HepG2 (cell line): ENCODE data around the gene PIP5KL1. TPM values are rescaled to one million over a fixed set of nuclear protein-coding genes. Genes with fewer than 3 reads are reported as not detected.

Source experiments
- AGO1 ChIP-seq: fragments of 200-400 bp; formaldehyde crosslinking; IDR thresholded peaks from 2 replicates; pipeline ENCODE4 v1.6.1; 2017; ENCODE audit warnings: mild to moderate bottlenecking, low read depth, low read length, moderate library complexity; ENCODE audit not compliant: poor library complexity, severe bottlenecking
- BHLHE40 ChIP-seq: IDR thresholded peaks from 2 replicates; pipeline ENCODE4 v1.6.1; 2011; ENCODE audit warnings: low read length, improper control_type of control experiment
- CBFB ChIP-seq: sonication (generic); formaldehyde crosslinking; IDR thresholded peaks from 2 replicates; pipeline ENCODE4 v1.4.0; 2020; ENCODE audit warnings: missing genetic modification reagents
- CENPT ChIP-seq: sonication (generic); formaldehyde crosslinking; IDR thresholded peaks from 2 replicates; pipeline ENCODE4 v1.8.0; 2022; ENCODE audit warnings: low read depth, mild to moderate bottlenecking, moderate library complexity, missing genetic modification reagents
- GABPB1 ChIP-seq: IDR thresholded peaks from 2 replicates; pipeline ENCODE4 v1.6.1; 2016; ENCODE audit warnings: mild to moderate bottlenecking, missing genetic modification reagents, moderate library complexity, missing compliant biosample characterization
- HDAC6 ChIP-seq: fragments of 200-600 bp; sonication (generic); IDR thresholded peaks from 2 replicates; pipeline ENCODE4 v1.7.0; 2017; ENCODE audit warnings: mild to moderate bottlenecking, antibody characterized with exemption, low read length, low read depth
- HES4 ChIP-seq: sonication (generic); formaldehyde crosslinking; IDR thresholded peaks from 2 replicates; pipeline ENCODE4 v1.9.0; 2021; ENCODE audit warnings: mild to moderate bottlenecking, missing genetic modification reagents, borderline replicate concordance
- HNRNPUL1 ChIP-seq: fragments of 200-400 bp; formaldehyde crosslinking; IDR thresholded peaks from 2 replicates; pipeline ENCODE4 v1.6.1; 2017; ENCODE audit warnings: low read depth, mild to moderate bottlenecking, low read length, moderate library complexity
- KDM1A ChIP-seq: IDR thresholded peaks from 2 replicates; pipeline ENCODE4 v1.6.1; 2016; ENCODE audit warnings: missing compliant biosample characterization
- MYC ChIP-seq: sonication (generic); formaldehyde crosslinking; IDR thresholded peaks from 2 replicates; pipeline ENCODE4 v1.9.0; 2021; ENCODE audit warnings: missing genetic modification reagents, borderline replicate concordance
- SNAI1 ChIP-seq: sonication (generic); formaldehyde crosslinking; IDR thresholded peaks from 2 replicates; pipeline ENCODE4 v1.5.0; 2020; ENCODE audit warnings: mild to moderate bottlenecking, missing genetic modification reagents, borderline replicate concordance
- SSRP1 ChIP-seq: IDR thresholded peaks from 2 replicates; pipeline ENCODE4 v1.6.1; 2016; ENCODE audit warnings: control low read depth
- TBX3 ChIP-seq: fragments of 450-650 bp; IDR thresholded peaks from 2 replicates; pipeline ENCODE4 v1.6.1; 2017; ENCODE audit warnings: antibody characterized with exemption, mild to moderate bottlenecking, inconsistent platforms, borderline replicate concordance
- WIZ ChIP-seq: sonication (generic); formaldehyde crosslinking; IDR thresholded peaks from 2 replicates; pipeline ENCODE4 v1.5.1; 2020; ENCODE audit warnings: mild to moderate bottlenecking, missing genetic modification reagents
- ZBTB8A ChIP-seq: sonication (generic); formaldehyde crosslinking; IDR thresholded peaks from 2 replicates; pipeline ENCODE4 v1.4.0; 2020; ENCODE audit warnings: mild to moderate bottlenecking, low read depth, missing genetic modification reagents, borderline replicate concordance
- ZFP36 ChIP-seq: fragments of 150-350 bp; IDR thresholded peaks from 2 replicates; pipeline ENCODE4 v1.6.1; 2018; ENCODE audit warnings: borderline replicate concordance, low read length, low read depth; ENCODE audit not compliant: partially characterized antibody
- ZFY ChIP-seq: sonication (generic); formaldehyde crosslinking; IDR thresholded peaks from 2 replicates; pipeline ENCODE4 v1.4.0; 2020; ENCODE audit warnings: missing genetic modification reagents
- ZNF350 ChIP-seq: sonication (generic); formaldehyde crosslinking; IDR thresholded peaks from 2 replicates; pipeline ENCODE4 v1.4.0; 2020; ENCODE audit warnings: mild to moderate bottlenecking, low read depth, missing genetic modification reagents, borderline replicate concordance
- ZNF354B ChIP-seq: sonication (generic); formaldehyde crosslinking; IDR thresholded peaks from 2 replicates; pipeline ENCODE4 v1.8.0; 2022; ENCODE audit warnings: mild to moderate bottlenecking, missing genetic modification reagents
- ZNF510 ChIP-seq: sonication (generic); formaldehyde crosslinking; IDR thresholded peaks from 2 replicates; pipeline ENCODE4 v1.4.0; 2020; ENCODE audit warnings: low read depth, mild to moderate bottlenecking, missing genetic modification reagents
- ZNF558 ChIP-seq: sonication (generic); formaldehyde crosslinking; IDR thresholded peaks from 2 replicates; pipeline ENCODE4 v1.9.0; 2022; ENCODE audit warnings: mild to moderate bottlenecking, missing genetic modification reagents, borderline replicate concordance
- ZNF563 ChIP-seq: sonication (generic); formaldehyde crosslinking; IDR thresholded peaks from 2 replicates; pipeline ENCODE4 v1.8.0; 2022; ENCODE audit warnings: mild to moderate bottlenecking, moderate library complexity, missing genetic modification reagents
- ZNF629 ChIP-seq: sonication (generic); formaldehyde crosslinking; conservative IDR thresholded peaks from 2 replicates; pipeline ENCODE4 v1.5.0; 2020; ENCODE audit warnings: missing genetic modification reagents
- ZNF720 ChIP-seq: sonication (generic); formaldehyde crosslinking; IDR thresholded peaks from 2 replicates; pipeline ENCODE4 v1.4.0; 2020; ENCODE audit warnings: missing genetic modification reagents
- ZNF83 ChIP-seq: sonication (generic); formaldehyde crosslinking; IDR thresholded peaks from 2 replicates; pipeline ENCODE4 v1.4.0; 2020; ENCODE audit warnings: missing genetic modification reagents, mild to moderate bottlenecking, borderline replicate concordance
- polyA plus RNA-seq, 8 experiments: library from polyadenylated mRNA; depleted of rRNA in 3 of 8; stranded (reverse) in 7 of 8; unstranded in 1 of 8; fragments of >200 nt; fragmentation: Illumina TruSeq in 4 of 8; extraction: Trizol in 4 of 8; gene quantifications; 2 replicates each; pipeline versions ENCODE4 v1.2.1 to v1.2.3, GENCODE V29; 2011 to 2016; ENCODE audit warnings: low read depth in 4 of 8, missing spikeins in 1 of 8, mixed read lengths in 1 of 8; ENCODE audit not compliant: insufficient read depth in 1 of 8
- total RNA-seq, 5 experiments: library from RNA; depleted of rRNA; stranded (reverse); fragments of >200 nt; fragmentation: Illumina TruSeq; extraction: Trizol; gene quantifications; 2 replicates each; pipeline ENCODE4 v1.2.3, GENCODE V29; 2016; ENCODE audit warnings: low read depth in 1 of 5
- TF ChIP-seq, protein P1 (sequence below): sonication (generic); formaldehyde crosslinking; IDR thresholded peaks from 2 replicates; pipeline ENCODE4 v1.9.0; 2021; ENCODE audit warnings: missing genetic modification reagents, borderline replicate concordance
- TF ChIP-seq, protein P2 (sequence below): IDR thresholded peaks from 2 replicates; pipeline ENCODE4 v1.6.1; 2018; ENCODE audit warnings: missing genetic modification reagents, mild to moderate bottlenecking, missing compliant biosample characterization

The PIP5KL1 gene
- total and polyA plus RNA-seq, 2 of the 13 experiments (the other 11 are each of a cell fraction or from before 2014, with no cell fraction given) = 0.20 to 0.49 TPM

DNA sequence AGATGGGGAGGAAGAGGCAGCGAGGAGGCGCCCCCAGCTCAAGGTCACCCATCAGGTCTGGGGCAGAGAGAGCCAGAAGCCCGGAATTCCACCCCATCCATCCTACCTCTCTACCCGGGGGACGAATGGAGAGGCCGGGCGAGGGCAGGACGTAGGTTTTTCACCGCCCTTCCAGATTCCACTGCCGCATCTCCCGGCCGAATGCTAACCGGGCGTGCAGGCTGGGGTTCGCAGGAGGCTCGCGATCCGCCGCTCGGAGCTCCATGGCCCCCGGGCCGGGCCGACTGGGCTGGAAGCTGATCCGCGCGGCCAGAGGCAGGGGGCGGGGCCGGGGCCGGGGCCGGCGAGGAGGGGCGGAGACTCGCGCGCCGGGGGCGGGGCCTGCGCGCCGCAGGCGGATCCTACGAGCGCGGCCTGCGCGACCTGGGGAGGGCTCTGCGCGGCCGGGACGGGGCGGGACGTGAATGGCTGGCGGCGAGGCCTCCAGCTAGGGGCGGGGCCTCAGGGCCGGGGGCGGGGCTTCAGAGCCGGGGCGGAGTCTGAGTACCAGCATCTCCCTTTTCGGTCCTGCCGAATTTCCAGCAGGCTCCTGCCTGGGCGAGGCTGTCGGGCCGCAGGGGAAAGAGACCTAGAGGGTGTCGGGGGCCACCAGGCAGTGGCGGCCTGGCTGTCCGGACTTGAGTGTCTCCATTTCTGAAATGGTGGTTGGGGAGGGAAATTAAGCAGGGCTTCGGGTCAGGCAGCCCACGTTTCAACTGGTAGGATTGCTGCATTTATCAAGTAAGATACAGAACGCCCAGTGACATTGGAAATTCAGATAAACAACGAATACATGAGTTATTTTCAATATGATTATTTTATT is 13.6 kb downstream of the PIP5KL1 start, which contains the start of gene ST6GALNAC4 (continued):
- TF ChIP-seq ZNF510 (CRISPR knock-in tag) (no peak), ZNF563 (CRISPR knock-in tag) (no peak), CENPT (CRISPR knock-in tag) (no peak), ZNF354B (CRISPR knock-in tag) (no peak), MYC (peak; percentile 24; the same call in 1 of the 2 replicates), AGO1 (peak; percentile 59), GABPB1 (CRISPR knock-in tag) (peak; percentile 45; the same call in 1 of the 2 replicates), ZNF720 (CRISPR knock-in tag) (no peak), KDM1A (CRISPR knock-in tag) (no peak), ZNF558 (CRISPR knock-in tag) (no peak), HDAC6 (no peak), HES4 (CRISPR knock-in tag) (0 out of 2 replicates have a peak, but pooled peaks have one; percentile 45), ZNF83 (CRISPR knock-in tag) (no peak; the same call in 1 of the 2 replicates), WIZ (no peak), TBX3 (no peak), ZNF350 (CRISPR knock-in tag) (peak; percentile 33; the same call in 1 of the 2 replicates), ZNF629 (CRISPR knock-in tag) (0 out of 2 replicates have a peak, but pooled peaks have one; percentile 8), SNAI1 (CRISPR knock-in tag) (peak; percentile 49; the same call in 1 of the 2 replicates), CBFB (CRISPR knock-in tag) (no peak), HNRNPUL1 (no peak), ZBTB8A (CRISPR knock-in tag) (no peak), ZFP36 (no peak), BHLHE40 (no peak), ZFY (peak; percentile 59), SSRP1 (CRISPR knock-in tag) (no peak)
- TF ChIP-seq, protein P1, sequence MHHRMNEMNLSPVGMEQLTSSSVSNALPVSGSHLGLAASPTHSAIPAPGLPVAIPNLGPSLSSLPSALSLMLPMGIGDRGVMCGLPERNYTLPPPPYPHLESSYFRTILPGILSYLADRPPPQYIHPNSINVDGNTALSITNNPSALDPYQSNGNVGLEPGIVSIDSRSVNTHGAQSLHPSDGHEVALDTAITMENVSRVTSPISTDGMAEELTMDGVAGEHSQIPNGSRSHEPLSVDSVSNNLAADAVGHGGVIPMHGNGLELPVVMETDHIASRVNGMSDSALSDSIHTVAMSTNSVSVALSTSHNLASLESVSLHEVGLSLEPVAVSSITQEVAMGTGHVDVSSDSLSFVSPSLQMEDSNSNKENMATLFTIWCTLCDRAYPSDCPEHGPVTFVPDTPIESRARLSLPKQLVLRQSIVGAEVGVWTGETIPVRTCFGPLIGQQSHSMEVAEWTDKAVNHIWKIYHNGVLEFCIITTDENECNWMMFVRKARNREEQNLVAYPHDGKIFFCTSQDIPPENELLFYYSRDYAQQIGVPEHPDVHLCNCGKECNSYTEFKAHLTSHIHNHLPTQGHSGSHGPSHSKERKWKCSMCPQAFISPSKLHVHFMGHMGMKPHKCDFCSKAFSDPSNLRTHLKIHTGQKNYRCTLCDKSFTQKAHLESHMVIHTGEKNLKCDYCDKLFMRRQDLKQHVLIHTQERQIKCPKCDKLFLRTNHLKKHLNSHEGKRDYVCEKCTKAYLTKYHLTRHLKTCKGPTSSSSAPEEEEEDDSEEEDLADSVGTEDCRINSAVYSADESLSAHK (CRISPR knock-in tag) = no peak
- TF ChIP-seq, protein P2, sequence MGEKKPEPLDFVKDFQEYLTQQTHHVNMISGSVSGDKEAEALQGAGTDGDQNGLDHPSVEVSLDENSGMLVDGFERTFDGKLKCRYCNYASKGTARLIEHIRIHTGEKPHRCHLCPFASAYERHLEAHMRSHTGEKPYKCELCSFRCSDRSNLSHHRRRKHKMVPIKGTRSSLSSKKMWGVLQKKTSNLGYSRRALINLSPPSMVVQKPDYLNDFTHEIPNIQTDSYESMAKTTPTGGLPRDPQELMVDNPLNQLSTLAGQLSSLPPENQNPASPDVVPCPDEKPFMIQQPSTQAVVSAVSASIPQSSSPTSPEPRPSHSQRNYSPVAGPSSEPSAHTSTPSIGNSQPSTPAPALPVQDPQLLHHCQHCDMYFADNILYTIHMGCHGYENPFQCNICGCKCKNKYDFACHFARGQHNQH = no peak
